Endothelial cell of umbilical vein (primary cell): Measurements from ENCODE around the gene MYPN. TPM values are rescaled to one million over a fixed set of nuclear protein-coding genes. Genes with fewer than 3 reads are reported as not detected.

Source experiments
- BruUV-seq: library from RNA; stranded (reverse); fragments of 400-500 nt; replicated peaks from 2 replicates; lab custom pipeline; 2021; lab: Mats Ljungman, UMichigan
- CTCF ChIA-PET: fragments of 300-600, 350-600 bp; sonication (Branson Sonifier 250); formaldehyde crosslinking; loops from one replicate; lab custom pipeline; 2021; ENCODE audit warnings: antibody characterized with exemption, inconsistent platforms; lab: Charles Lee
- POLR2A ChIA-PET: fragments of 300-600, 350-600 bp; sonication (Branson Sonifier 250); formaldehyde crosslinking; loops from one replicate; lab custom pipeline; 2021; ENCODE audit warnings: antibody characterized with exemption, inconsistent platforms; lab: Charles Lee
- DNase-seq: peaks from one replicate; pipeline ENCODE4 v3.0.0-alpha.2; 2011; ENCODE audit warnings: low read depth, low spot score
- FAIRE-seq: peaks from 2 replicates; lab custom pipeline; 2011; peaks lifted over from hg19 to GRCh38; lab: Jason Lieb, UNC
- H2AFZ ChIP-seq: 2 replicates; pipeline ENCODE4 v1.6.0; 2012; ENCODE audit warnings: low read depth, low read length, control low read depth, inconsistent platforms
- H3K27ac ChIP-seq: 2 replicates; pipeline ENCODE4 v1.5.1; 2011; ENCODE audit warnings: low read depth, mild to moderate bottlenecking, control low read depth, low read length, moderate library complexity; ENCODE audit not compliant: insufficient read depth
- H3K27me3 ChIP-seq, 2 experiments: 2 replicates each; pipeline versions ENCODE4 v1.6.0 to v1.6.1; 2011; ENCODE audit warnings: low read length in 2 of 2, mixed read lengths in 1 of 2; ENCODE audit not compliant: control insufficient read depth in 2 of 2, insufficient read depth in 2 of 2
- H3K36me3 ChIP-seq, 2 experiments: 2 replicates in 1 of 2; 3 replicates in 1 of 2; pipeline ENCODE4 v1.5.1; 2011; ENCODE audit warnings: low read length in 2 of 2, mild to moderate bottlenecking in 1 of 2, moderate library complexity in 1 of 2; ENCODE audit not compliant: control insufficient read depth in 2 of 2, insufficient read depth in 2 of 2; ENCODE audit errors: extremely low read depth in 1 of 2
- H3K4me1 ChIP-seq: 3 replicates; pipeline ENCODE4 v1.5.1; 2011; ENCODE audit warnings: mild to moderate bottlenecking, low read length; ENCODE audit not compliant: control insufficient read depth, insufficient read depth; ENCODE audit errors: extremely low read depth
- H3K4me2 ChIP-seq: 2 replicates; pipeline ENCODE4 v1.6.1; 2011; ENCODE audit warnings: low read length, control low read depth, mixed read lengths; ENCODE audit not compliant: insufficient read depth
- H3K4me3 ChIP-seq, 3 experiments: fragments of 200-600 bp in 1 of 3; sonication (generic), shearing (Covaris generic) in 1 of 3; replicated peaks in 1 of 3; 2 replicates each; pipeline ENCODE4 v1.5.1; 2011 to 2016; ENCODE audit warnings: control low read depth in 3 of 3, low read length in 3 of 3, mild to moderate bottlenecking in 2 of 3, inconsistent platforms in 1 of 3, low read depth in 1 of 3, moderate library complexity in 1 of 3; ENCODE audit not compliant: insufficient read depth in 1 of 3
- H3K79me2 ChIP-seq: 2 replicates; pipeline ENCODE4 v1.6.0; 2012; ENCODE audit warnings: low read length, inconsistent platforms; ENCODE audit not compliant: control insufficient read depth, insufficient read depth
- H3K9ac ChIP-seq: replicated peaks from 2 replicates; pipeline ENCODE3; 2011; ENCODE audit warnings: low read length, control low read depth; ENCODE audit not compliant: insufficient read depth; ENCODE audit errors: extremely low read depth
- H3K9me1 ChIP-seq: replicated peaks from 3 replicates; pipeline ENCODE4 v1.6.0; 2011; ENCODE audit warnings: mild to moderate bottlenecking, low read length; ENCODE audit not compliant: control insufficient read depth, insufficient read depth; ENCODE audit errors: extremely low read depth
- H3K9me3 ChIP-seq: replicated peaks from 2 replicates; pipeline ENCODE4 v1.5.1; 2012; ENCODE audit warnings: low read length, inconsistent platforms; ENCODE audit not compliant: control insufficient read depth, insufficient read depth
- H4K20me1 ChIP-seq: replicated peaks from 2 replicates; pipeline ENCODE3; 2011; ENCODE audit warnings: mild to moderate bottlenecking, low read length; ENCODE audit not compliant: control insufficient read depth, insufficient read depth; ENCODE audit errors: extremely low read depth
- EZH2 ChIP-seq: IDR thresholded peaks from 2 replicates; pipeline ENCODE4 v1.6.1; 2012; ENCODE audit warnings: borderline replicate concordance, low read depth, mild to moderate bottlenecking, moderate library complexity, low read length, inconsistent platforms; ENCODE audit not compliant: severe bottlenecking
- FOS ChIP-seq: IDR thresholded peaks from 2 replicates; pipeline ENCODE4 v1.6.1; 2011; ENCODE audit warnings: mild to moderate bottlenecking, low read length, moderate library complexity, borderline replicate concordance; ENCODE audit not compliant: insufficient read depth
- GATA2 ChIP-seq: IDR thresholded peaks from 2 replicates; pipeline ENCODE4 v1.7.0; 2011; ENCODE audit warnings: low read depth, mild to moderate bottlenecking, moderate library complexity, mixed read lengths, low read length; ENCODE audit not compliant: insufficient read length, insufficient read depth
- JUN ChIP-seq: IDR thresholded peaks from 2 replicates; pipeline ENCODE4 v1.6.1; 2011; ENCODE audit warnings: borderline replicate concordance, low read depth; ENCODE audit not compliant: insufficient read length, insufficient read depth
- MYC ChIP-seq: IDR thresholded peaks from one replicate; pipeline ENCODE4 v1.6.1; 2011; ENCODE audit warnings: mild to moderate bottlenecking, low read depth, low read length
- POLR2A ChIP-seq: IDR thresholded peaks from 2 replicates; pipeline ENCODE4 v1.6.1; 2012; ENCODE audit warnings: low read depth, mild to moderate bottlenecking, control low read depth, low read length
- POLR2AphosphoS5 ChIP-seq: IDR thresholded peaks from 2 replicates; pipeline ENCODE4 v1.6.1; 2012; ENCODE audit warnings: low read depth, mild to moderate bottlenecking, control low read depth, low read length, moderate library complexity; ENCODE audit not compliant: insufficient read depth
- dilution Hi-C: fragments of 300-500 bp; cut with MboI; formaldehyde crosslinking; loops from one replicate; pipeline ENCODE4 v1.15.0; 2019; ENCODE audit warnings: low sequenced_read_pairs; ENCODE audit not compliant: extremely low pct_ligation_motif_present
- intact Hi-C: fragments of 100-400 bp; cut with micrococcal nuclease; formaldehyde crosslinking; loops from one replicate; pipeline ENCODE4 v1.10.0; 2022
- polyA plus RNA-seq, 4 experiments: library from polyadenylated mRNA; depleted of rRNA in 3 of 4; stranded (reverse) in 3 of 4; unstranded in 1 of 4; fragments of >200 nt; gene quantifications; 2 replicates each; pipeline versions ENCODE4 v1.2.1 to v1.2.3, GENCODE V29; 2011 to 2012; ENCODE audit warnings: missing spikeins in 1 of 4
- total RNA-seq: library from RNA; stranded (reverse); gene quantifications from 2 replicates; pipeline ENCODE4 v1.2.3, GENCODE V29; 2021
- TF ChIP-seq, protein P1 (sequence below), 2 donors: IDR thresholded peaks; 1 replicate in 1 of 2; 2 replicates in 1 of 2; pipeline ENCODE4 v1.5.1; 2011; ENCODE audit warnings: low read length in 2 of 2, mild to moderate bottlenecking in 2 of 2, moderate library complexity in 2 of 2, control low read depth in 1 of 2, inconsistent platforms in 1 of 2, low read depth in 1 of 2; ENCODE audit not compliant: insufficient read depth in 1 of 2; ENCODE audit errors: extremely low read depth in 1 of 2
- TF ChIP-seq, protein P2 (sequence below): IDR thresholded peaks from 2 replicates; pipeline ENCODE4 v1.6.1; 2011; ENCODE audit not compliant: insufficient read depth, insufficient read length

Gene MYPN
- total and polyA plus RNA-seq, 2 donors (not counting 3 experiments of a cell fraction or from before 2014, with no cell fraction given) = 0.01 TPM; not detected in 1

DNA sequence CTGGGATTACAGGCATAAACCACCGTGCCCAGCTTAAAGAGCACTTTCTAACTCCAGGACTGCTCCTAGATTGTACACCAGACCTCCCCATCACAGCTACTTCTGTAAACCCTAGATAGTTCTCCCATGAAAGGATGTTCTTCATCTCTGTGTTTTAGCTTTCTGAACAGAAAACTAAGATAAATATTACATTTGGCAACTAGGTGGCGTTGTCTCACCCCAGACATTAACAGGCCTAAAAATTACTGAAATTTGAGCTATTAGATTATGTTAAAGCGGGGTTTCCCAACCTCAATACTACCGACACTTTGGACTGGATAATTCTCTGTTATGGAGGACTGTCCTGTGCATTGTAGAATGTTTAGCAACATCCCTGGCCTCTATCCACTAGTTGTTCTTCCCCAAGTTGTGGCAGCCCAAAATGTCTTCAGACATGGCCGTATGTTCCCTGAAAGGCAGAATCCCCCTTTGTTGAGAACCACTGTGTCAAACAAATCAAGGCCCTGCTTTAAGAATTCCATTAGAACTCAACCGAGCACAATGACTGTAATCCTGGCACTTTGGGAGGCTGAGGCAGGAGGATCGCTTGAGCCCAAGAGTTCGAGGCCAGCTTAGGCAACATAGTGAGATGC lies 103.5 kb downstream of the MYPN start:
- BruUV-seq = no TSS peak
- no peaks in the 10 kb centered on the region for H3K9me1 ChIP-seq
- CTCF ChIA-PET = interaction anchor here (0.5 to 4.2 kb wide), 95 partner anchors 8 to 688 kb away, joined by 3 to 290 read pairs (median 5); partner anchors contain the start of genes ATOH7, DDX50, HERC4 and HNRNPH3
- TF ChIP-seq EZH2 (no peak), POLR2A (no peak), POLR2AphosphoS5 (no peak)
- TF ChIP-seq, protein P1, sequence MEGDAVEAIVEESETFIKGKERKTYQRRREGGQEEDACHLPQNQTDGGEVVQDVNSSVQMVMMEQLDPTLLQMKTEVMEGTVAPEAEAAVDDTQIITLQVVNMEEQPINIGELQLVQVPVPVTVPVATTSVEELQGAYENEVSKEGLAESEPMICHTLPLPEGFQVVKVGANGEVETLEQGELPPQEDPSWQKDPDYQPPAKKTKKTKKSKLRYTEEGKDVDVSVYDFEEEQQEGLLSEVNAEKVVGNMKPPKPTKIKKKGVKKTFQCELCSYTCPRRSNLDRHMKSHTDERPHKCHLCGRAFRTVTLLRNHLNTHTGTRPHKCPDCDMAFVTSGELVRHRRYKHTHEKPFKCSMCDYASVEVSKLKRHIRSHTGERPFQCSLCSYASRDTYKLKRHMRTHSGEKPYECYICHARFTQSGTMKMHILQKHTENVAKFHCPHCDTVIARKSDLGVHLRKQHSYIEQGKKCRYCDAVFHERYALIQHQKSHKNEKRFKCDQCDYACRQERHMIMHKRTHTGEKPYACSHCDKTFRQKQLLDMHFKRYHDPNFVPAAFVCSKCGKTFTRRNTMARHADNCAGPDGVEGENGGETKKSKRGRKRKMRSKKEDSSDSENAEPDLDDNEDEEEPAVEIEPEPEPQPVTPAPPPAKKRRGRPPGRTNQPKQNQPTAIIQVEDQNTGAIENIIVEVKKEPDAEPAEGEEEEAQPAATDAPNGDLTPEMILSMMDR (IDR thresholded peaks at IDR 0.05; ENCODE audit: extremely low read depth in 1 of 2, insufficient read depth in 1 of 2, low read depth in 1 of 2, low read length in 2 of 2) = peak; percentile 40 to 43
- peaks cover 5 to 12% of the 10 kb centered on the region in 2 experiments for H3K27me3 ChIP-seq
- DNase-seq (peak; percentile 39), FAIRE-seq (peak; percentile 67)
- H3K9ac ChIP-seq = no peak overlapping the region
- no peaks in the 10 kb centered on the region for H3K79me2 ChIP-seq
- no peaks in the 10 kb centered on the region for H3K36me3 ChIP-seq
- POLR2A ChIA-PET = interaction anchor here (1.7 kb wide), 1 partner anchor 119 kb away, joined by 5 read pairs; the partner anchor contains the start of genes HNRNPH3 and PBLD
- H3K4me1 ChIP-seq = no peaks in the 10 kb centered on the region
- dilution Hi-C loops = no loop called here
- no peaks in the 10 kb centered on the region for H3K9me3 ChIP-seq
- no peak overlapping the region for H2AFZ ChIP-seq
- no peaks in the 10 kb centered on the region for H4K20me1 ChIP-seq
- intact Hi-C loops = loop anchor here (1.0 to 2.0 kb wide), 3 partner anchors 89 to 684 kb away; no protein-coding TSS in a partner anchor
- H3K4me2 ChIP-seq = no peak overlapping the region
- no peak overlapping the region for H3K4me3 ChIP-seq
- H3K27ac ChIP-seq = no peak overlapping the region

DNA sequence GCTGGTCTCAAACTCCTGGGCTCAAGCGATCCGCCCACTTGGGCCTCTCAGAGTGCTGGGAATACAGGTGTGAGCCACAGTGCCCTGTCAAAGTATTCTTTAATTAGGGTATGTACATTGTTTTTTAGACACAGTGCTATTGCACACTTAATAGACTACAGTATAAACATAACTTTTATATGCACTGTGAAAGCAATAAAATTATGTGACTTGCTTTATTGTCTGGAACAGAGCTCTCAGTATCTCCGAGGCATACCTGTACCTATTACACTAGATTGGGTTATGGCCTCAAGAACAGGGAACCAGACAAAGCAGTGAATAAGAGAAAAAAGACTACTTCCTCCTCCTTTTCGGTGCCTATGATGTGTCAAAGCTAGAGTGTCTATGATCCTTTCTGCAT lies 109.5 kb downstream of the MYPN start:
- no peak overlapping the region for H3K9ac ChIP-seq
- TF ChIP-seq MYC = no peak
- TF ChIP-seq JUN = no peak
- no peak for TF ChIP-seq POLR2A
- no peak for TF ChIP-seq POLR2AphosphoS5
- no peak for TF ChIP-seq GATA2
- TF ChIP-seq, protein P1 (IDR thresholded peaks at IDR 0.05; ENCODE audit: extremely low read depth in 1 of 2, insufficient read depth in 1 of 2, low read depth in 1 of 2, low read length in 2 of 2) = no peak
- TF ChIP-seq EZH2 = no peak
- TF ChIP-seq, protein P2, sequence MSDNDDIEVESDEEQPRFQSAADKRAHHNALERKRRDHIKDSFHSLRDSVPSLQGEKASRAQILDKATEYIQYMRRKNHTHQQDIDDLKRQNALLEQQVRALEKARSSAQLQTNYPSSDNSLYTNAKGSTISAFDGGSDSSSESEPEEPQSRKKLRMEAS = no peak
- TF ChIP-seq FOS = no peak
- ChIA-PET POLR2A (no interaction called here), CTCF (no interaction called here)
- FAIRE-seq = no peak
- no peak overlapping the region for H3K27ac ChIP-seq
- intact Hi-C loops (no loop called here), dilution Hi-C loops (no loop called here)
- H3K9me1 ChIP-seq = no peaks in the 10 kb centered on the region
- no peaks in the 10 kb centered on the region for H3K36me3 ChIP-seq
- no peaks in the 10 kb centered on the region for H3K79me2 ChIP-seq
- H3K9me3 ChIP-seq = no peaks in the 10 kb centered on the region
- no peak overlapping the region for H2AFZ ChIP-seq
- no TSS peak for BruUV-seq
- H3K4me1 ChIP-seq = no peaks in the 10 kb centered on the region
- no peak overlapping the region for H3K4me2 ChIP-seq
- H3K4me3 ChIP-seq = no peak overlapping the region
- peaks cover 3 to 4% of the 10 kb centered on the region in 2 experiments for H3K27me3 ChIP-seq
- DNase-seq = no peak
- no peaks in the 10 kb centered on the region for H4K20me1 ChIP-seq
